ENCODE data around the gene ACAD10.

ACAD10 gene

DNA sequence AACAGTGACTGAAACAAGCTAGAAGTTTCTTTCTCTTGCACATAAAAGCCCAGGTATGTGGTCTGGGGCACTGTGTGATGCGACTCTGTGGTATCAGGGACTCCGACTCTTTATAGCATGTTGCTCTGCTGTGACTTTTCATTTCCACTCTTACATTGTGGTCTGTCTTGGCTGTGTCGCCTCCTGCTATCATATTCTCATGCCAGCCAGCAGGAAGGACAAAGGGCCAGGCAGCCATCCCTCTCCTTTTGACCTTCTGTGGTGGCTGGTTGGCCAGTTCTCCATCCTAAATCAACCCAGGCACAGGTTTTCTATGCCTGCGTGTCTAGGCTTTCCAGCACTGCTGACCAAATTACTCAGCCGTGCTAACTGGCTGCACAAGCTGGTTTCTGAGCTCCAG, 8.0 kb downstream of the ACAD10 start:
- TF ChIP-seq YY1 (IDR thresholded peaks at IDR 0.05; ENCODE audit: low read depth): no peak
- no peak for TF ChIP-seq CEBPB (IDR thresholded peaks at IDR 0.05)
- TF ChIP-seq REST (IDR thresholded peaks at IDR 0.05; ENCODE audit: low read depth): no peak
- no peak for TF ChIP-seq CREB1 (IDR thresholded peaks at IDR 0.05; ENCODE audit: low read depth)
- TF ChIP-seq TCF12 (IDR thresholded peaks at IDR 0.05; ENCODE audit: low read depth): no peak
- TF ChIP-seq, protein P1, sequence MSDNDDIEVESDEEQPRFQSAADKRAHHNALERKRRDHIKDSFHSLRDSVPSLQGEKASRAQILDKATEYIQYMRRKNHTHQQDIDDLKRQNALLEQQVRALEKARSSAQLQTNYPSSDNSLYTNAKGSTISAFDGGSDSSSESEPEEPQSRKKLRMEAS (IDR thresholded peaks at IDR 0.05): no peak
- TF ChIP-seq, protein P2, sequence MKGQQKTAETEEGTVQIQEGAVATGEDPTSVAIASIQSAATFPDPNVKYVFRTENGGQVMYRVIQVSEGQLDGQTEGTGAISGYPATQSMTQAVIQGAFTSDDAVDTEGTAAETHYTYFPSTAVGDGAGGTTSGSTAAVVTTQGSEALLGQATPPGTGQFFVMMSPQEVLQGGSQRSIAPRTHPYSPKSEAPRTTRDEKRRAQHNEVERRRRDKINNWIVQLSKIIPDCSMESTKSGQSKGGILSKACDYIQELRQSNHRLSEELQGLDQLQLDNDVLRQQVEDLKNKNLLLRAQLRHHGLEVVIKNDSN (IDR thresholded peaks at IDR 0.05): no peak
- TF ChIP-seq EGR1 (IDR thresholded peaks at IDR 0.05): no peak
- TF ChIP-seq NFIC (IDR thresholded peaks at IDR 0.05): no peak
- TF ChIP-seq TEAD4 (IDR thresholded peaks at IDR 0.05): no peak
- no peak for TF ChIP-seq FOXM1 (IDR thresholded peaks at IDR 0.05; ENCODE audit: borderline replicate concordance, low read depth)

GRCh38 chr12:111699962-111700361, 14.1 kb downstream of the ACAD10 start:
- no peak for TF ChIP-seq EGR1 (IDR thresholded peaks at IDR 0.05)
- TF ChIP-seq CREB1 (IDR thresholded peaks at IDR 0.05; ENCODE audit: low read depth): no peak
- TF ChIP-seq NFIC (IDR thresholded peaks at IDR 0.05): no peak
- no peak for TF ChIP-seq ZBTB7A (IDR thresholded peaks at IDR 0.05; ENCODE audit: low read depth)
- no peak for TF ChIP-seq EP300 (IDR thresholded peaks at IDR 0.05; ENCODE audit: borderline replicate concordance)
- no peak for TF ChIP-seq TCF12 (IDR thresholded peaks at IDR 0.05; ENCODE audit: low read depth)

- TF ChIP-seq, protein P1 (IDR thresholded peaks at IDR 0.05): no peak
- no peak for TF ChIP-seq TAF1 (IDR thresholded peaks at IDR 0.05; ENCODE audit: low read depth)
- TF ChIP-seq CREB1 (IDR thresholded peaks at IDR 0.05; ENCODE audit: low read depth): no peak
- TF ChIP-seq YY1 (IDR thresholded peaks at IDR 0.05; ENCODE audit: low read depth): no peak
- TF ChIP-seq EGR1 (IDR thresholded peaks at IDR 0.05): no peak
- no peak for TF ChIP-seq EP300 (IDR thresholded peaks at IDR 0.05; ENCODE audit: borderline replicate concordance)
- TF ChIP-seq REST (IDR thresholded peaks at IDR 0.05; ENCODE audit: low read depth): no peak
- no peak for TF ChIP-seq FOXM1 (IDR thresholded peaks at IDR 0.05; ENCODE audit: borderline replicate concordance, low read depth)
- no peak for TF ChIP-seq TCF12 (IDR thresholded peaks at IDR 0.05; ENCODE audit: low read depth)
- TF ChIP-seq CEBPB (IDR thresholded peaks at IDR 0.05): no peak
- TF ChIP-seq RAD21 (IDR thresholded peaks at IDR 0.05; ENCODE audit: low read depth): no peak
- TF ChIP-seq ZBTB7A (IDR thresholded peaks at IDR 0.05; ENCODE audit: low read depth): no peak
- TF ChIP-seq NFIC (IDR thresholded peaks at IDR 0.05): no peak
- TF ChIP-seq TEAD4 (IDR thresholded peaks at IDR 0.05): no peak
- TF ChIP-seq, protein P2 (IDR thresholded peaks at IDR 0.05): no peak
These were observed 19.8 kb downstream of the ACAD10 start for GRCh38 chr12:111705672-111706071.

GRCh38 chr12:111706145-111706544, 20.3 kb downstream of the ACAD10 start:
- TF ChIP-seq, protein P2 (IDR thresholded peaks at IDR 0.05): no peak

GRCh38 chr12:111715279-111715678, 29.4 kb downstream of the ACAD10 start:
- TF ChIP-seq, protein P2 (IDR thresholded peaks at IDR 0.05): no peak
- TF ChIP-seq TCF12 (IDR thresholded peaks at IDR 0.05; ENCODE audit: low read depth) (no peak), YY1 (IDR thresholded peaks at IDR 0.05; ENCODE audit: low read depth) (no peak), NFIC (IDR thresholded peaks at IDR 0.05) (no peak), TEAD4 (IDR thresholded peaks at IDR 0.05) (no peak), REST (IDR thresholded peaks at IDR 0.05; ENCODE audit: low read depth) (no peak), CREB1 (IDR thresholded peaks at IDR 0.05; ENCODE audit: low read depth) (no peak), CEBPB (IDR thresholded peaks at IDR 0.05) (no peak)
